SIG-M5 (cell line): ENCODE results near the gene TBC1D8.

Experiments used
- DNase-seq: peaks from one replicate; lab custom pipeline; 2025; lab: John Stamatoyannopoulos, UW

Gene TBC1D8

DNA sequence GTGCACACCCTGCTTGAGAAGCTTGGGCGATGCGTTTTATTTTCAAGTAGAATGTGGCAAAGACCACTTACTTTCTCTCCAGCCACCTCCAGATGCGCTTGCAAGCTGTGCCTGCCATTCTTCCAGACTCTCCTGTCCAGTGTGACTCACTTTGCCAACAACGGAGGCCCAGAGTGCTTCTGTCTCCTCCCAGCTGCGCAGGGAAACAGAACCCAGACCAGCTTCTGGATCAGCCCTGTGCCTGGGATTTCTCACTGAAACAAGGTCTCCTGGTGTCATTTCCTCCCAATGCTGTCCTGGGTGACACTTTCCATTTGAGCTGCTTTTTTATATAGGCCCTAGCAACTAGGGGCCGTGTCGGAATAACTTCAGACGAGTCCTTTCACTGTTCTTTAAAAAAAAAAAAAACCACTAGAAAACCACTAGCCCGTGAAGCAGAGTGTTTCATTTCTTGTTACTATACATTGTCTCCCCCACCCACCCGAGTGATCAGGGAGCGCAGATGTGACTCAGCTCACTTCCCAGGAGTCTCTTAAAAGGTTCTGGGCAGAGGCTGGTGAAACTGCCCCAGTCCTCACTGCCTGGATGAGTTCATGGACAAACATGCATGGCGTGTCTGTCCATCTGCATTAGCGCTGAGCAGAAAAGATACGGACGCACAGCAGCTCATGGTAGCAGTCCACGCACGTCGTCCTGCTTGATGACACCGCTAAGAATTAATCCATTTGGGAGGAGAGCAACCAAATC is 174.4 kb downstream of the TBC1D8 start:
- DNase-seq: no peak

DNA sequence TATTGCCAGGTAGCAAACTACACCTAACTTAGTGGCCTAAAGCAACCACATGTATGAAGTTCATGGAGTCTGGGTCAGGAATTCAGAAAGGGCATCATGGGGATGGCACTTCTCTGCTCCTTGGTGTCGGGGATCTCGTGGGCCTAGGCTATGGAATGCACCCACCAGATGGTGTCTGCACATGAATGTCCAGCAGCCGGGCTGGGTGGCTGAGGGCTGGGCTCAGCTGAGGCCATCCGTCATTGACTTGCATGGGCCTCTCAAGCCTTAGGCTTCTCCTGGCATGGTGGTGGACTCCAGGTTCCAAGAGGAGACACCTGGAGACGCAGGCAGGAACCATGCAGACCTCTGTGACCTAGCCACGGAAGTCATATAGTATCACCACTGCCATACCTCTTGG is 175.1 kb downstream of the TBC1D8 start:
- DNase-seq: no peak

DNA sequence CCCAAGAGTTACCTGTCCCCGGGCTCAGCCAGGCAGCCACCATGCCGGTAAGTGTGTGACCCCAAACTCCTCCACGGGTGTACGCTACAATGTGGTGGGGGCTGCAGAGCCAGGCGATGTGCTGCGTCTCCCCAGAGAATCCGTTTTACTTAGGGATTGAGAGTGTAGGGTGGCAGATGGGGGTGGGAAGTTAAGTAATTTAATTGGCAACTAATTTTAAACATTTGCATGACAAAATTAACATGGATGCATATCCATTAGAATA is 175.7 kb downstream of the TBC1D8 start:
- no peak for DNase-seq

DNA sequence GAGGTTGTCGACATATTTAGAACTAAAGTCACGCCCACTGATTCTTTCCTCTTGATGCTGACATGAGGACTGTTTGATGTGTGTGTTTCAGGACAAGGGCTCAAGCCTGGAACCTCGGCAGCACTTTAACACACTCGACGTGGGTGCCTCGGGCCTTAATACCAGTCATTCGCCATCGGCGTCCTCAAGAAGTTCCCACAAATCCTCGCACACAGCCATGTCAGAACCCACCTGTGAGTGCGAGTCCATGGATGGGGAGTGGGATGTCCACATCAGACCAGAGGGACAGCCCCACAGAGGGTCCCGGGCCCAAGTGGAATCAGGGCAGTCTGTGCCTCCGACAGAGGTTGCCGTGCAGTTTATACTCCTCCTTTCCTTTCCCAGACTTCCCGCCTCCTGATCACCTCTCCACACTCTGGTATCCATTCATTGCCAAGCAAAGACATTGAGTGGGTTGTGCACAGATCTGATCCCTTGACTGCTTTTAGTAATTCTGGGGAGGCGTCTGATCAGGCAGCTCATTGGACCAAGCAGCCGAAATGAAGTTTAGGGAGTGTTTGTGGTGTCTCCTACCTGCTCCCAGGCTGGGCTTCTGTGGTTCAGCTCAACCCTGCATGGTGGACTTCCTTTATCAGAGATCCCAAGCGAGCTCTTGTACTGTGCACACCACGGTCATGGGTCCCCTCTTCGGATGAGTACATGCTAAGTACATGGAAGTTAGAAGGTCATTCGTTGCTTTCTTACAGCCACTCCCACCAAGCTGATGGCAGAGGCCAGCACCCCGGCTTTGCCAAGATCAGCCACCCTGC is 176.3 kb downstream of the TBC1D8 start:
- DNase-seq: no peak

DNA sequence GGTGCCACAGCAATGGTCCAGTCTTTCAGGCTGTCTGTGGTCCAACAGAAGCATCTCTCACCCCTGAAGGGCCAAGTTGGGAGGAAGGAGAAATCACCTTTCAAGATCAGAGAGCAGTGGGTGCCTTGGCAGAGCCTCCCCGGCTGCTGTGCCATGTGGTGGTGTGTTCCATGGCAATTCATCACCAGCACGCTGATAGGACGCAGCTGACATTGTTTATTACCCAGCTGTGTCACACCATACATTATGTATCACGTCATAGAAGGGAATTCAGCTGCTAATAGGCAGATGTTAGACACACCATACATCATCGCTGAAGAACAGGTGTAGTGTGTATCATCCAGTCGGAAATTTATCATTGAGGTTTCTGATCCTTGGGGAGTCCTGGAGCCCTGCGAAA is 178.7 kb downstream of the TBC1D8 start:
- DNase-seq: no peak

DNA sequence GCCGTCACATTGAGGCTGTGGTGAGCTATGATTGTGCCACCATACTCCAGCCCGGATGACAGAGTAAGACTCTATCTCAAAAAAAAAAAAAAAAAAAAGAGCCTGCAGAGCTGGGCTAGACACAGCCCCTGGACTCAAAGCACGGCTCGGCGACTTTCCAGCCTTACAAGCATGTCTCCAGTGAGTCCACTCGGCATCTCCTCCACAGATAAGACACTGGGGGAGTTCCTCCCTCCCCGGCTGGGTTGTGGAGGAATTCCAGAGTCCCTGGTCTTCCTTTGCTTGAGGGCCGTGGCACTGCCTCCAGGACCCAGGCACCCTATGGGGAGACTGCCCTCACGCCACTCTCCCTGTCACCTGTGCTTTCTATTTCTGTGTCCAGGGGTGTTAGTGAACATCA is 180.0 kb downstream of the TBC1D8 start:
- DNase-seq: no peak

DNA sequence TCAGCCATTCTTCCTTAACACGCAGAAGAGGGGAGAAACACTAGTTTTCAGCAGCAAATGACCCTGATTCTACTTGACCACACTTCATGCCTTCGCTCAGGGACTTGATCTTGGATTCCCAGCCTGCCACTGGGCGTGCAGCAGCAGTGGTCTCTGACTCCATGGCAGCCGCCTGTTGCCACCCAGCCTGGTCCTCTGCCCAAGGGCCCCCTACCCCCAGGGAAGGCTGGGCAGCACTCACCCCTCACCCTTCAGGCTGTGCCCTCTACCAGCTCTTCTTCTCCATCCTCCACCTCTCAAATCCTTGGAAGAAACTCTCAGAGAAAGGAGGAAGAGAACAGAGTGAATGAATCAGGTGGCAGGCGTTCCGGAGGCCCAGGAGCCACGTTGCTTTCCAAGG is 181.2 kb downstream of the TBC1D8 start:
- DNase-seq: no peak

DNA sequence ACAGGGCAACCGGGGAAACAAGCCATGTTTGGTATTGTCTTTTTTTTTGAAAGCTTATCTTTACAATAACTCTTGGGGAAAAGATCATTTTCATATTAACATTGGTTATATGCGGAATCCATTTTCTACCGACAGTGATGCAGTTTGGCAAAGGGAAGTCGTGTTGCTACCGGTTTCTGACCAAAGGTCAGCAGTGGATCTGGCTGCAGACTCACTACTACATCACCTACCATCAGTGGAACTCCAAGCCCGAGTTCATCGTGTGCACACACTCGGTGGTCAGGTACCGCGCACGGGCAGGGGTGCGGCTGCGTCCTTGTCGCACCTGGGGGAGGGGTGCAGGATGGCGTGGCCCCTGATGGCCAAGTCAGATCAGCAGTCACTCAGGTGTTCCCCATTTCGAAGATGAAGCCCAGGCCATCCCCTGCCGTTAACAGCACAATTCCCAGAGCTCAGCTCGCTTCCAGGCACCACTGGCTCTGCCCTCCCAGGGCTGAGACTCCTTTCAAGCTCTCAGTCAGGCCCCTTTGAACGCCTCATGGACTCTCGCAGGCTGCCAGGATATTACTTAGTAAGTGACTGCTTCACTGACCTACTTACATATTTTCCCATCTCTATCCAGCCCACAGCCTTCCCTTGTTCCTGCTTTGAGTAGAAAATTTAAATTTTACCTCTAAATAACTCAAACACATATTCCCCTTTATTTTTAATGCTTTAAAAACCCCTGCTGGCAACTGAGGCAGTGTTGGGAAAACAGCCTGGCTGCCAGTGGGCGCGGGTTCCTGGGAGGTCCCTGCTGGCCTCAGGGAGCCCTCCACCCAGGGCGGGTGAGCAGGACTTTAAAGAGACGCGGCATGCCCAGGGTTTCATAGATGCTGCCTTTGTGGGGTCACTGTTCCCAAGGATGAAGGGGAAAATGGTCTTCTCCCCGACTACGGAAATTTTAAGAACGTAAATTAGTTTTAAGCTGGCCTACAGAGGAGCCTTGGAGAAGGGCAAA is 182.7 kb downstream of the TBC1D8 start:
- no peak for DNase-seq

DNA sequence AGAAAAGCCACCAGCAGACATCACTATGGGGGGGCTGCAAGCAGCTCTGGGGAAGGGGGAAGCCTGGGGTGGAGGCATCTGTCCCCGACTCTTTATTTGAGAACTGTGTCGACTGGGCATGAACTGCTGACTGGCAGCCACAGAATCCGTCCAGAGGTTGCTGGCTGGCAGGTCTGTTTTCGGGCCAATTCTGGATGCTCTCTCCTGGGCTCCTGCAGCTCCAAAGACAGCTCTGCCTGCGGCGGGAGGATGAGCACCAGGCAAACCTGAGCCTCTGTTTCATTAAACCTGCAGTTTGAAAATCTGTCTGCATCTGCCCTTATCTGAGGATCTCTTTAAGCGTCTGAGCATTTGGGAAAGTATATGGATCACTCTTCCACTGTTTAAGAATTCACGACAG is 183.5 kb downstream of the TBC1D8 start:
- no peak for DNase-seq

DNA sequence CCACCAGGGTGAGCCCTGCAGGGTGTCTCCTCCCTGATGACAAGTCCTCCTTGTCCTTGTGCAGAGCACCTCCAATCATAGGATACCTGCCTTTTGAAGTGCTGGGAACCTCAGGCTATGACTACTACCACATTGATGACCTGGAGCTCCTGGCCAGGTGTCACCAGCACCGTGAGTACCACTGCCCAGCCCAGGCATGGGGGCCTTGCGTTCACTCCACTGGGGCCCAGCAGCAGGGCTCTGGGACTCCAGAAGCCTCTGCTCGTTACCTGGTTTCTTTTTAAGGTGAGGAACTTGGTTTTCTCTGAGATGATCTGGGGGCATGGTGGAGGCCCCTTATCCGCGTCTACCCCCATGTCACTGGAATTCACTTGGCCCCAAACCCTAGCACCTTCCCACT is 185.6 kb downstream of the TBC1D8 start:
- DNase-seq: no peak

DNA sequence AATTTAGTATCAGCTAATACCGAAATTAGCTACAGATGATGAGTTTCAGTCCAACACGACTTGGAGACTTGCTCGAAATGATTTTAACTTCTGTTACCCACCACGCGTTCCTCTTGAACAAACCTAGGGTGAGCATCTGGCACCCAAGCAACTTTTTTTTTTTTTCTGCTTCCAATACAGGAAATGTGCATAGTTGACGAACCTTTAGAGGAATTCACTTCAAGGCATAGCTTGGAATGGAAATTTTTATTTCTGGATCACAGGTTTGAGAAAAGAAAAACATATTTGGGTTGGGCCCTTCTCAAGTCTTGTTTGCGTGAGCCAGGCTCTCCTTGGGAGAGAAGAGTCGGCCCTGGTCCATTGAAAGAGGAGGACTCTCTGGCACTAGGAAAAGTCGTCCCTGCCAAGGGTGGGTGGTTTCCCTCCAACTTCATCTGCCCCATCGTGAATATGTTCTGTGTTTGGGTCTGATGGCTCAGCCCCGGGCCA is 186.5 kb downstream of the TBC1D8 start:
- DNase-seq: no peak

DNA sequence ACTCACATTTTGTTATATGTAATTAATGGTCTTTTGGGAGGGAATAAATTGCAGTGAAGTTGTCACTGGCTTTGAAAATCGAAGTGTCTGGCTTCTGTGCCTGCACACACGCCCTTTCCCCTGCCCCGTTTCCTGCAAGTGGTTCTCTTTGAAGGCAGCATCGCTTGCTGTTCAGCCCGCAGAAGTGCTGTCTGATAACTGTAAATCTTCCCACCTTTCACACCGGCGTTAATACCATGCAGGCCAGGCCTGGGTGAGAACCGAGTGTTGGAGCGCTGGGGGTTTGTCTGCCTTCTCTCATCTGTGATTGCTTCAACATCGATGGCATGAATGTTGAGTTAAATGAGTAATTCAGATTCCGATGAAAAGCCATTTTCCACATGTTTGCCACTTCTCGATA is 187.0 kb downstream of the TBC1D8 start:
- DNase-seq: no peak

DNA sequence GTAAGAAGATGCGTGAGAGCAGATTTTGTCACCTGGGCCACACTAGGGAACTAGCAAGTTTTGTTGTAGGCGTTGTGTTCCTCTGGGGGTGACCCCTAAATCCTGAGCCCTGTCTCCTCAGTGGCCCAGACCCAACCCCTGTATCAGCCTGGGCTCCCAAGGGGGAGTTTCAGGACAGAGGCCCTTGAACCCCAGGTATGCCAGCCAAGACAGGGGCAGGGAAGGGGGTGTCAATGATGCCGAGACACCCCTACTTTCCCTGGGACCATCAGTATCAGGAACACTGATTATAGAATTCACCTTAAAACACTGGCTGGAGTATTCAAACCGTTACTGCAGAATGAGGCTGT is 188.2 kb downstream of the TBC1D8 start:
- DNase-seq: no peak

DNA sequence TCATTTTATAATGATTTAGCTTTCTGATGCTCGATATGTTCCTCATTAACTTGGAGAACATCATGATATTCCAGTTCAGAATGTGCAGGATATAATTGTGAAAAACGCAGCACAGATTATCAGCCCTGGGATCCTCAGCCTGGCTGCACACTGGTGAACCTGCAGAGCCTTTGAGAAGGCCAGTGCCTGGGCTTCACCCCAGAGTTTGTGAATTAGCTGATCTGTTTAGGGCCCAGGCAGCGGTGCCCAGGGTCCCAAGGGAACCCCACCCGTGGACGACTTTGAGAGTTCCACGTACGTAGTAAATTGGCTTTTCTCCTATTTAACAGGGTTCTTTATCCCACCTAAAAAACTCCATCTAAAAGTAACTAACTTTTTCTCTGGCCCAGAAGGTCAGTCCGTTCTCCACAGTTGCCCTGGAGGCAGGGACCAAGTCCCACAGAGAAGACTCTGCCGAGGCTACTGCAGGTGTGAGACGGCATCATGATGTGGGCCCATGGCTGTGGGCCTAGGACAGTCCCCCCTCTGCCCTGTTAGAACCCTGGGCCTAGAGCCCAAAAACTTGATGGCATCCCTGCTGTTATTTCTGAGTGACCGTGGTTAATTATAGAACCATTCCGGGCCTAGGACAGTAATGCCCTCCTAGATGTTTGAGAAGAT is 188.7 kb downstream of the TBC1D8 start:
- DNase-seq: no peak

DNA sequence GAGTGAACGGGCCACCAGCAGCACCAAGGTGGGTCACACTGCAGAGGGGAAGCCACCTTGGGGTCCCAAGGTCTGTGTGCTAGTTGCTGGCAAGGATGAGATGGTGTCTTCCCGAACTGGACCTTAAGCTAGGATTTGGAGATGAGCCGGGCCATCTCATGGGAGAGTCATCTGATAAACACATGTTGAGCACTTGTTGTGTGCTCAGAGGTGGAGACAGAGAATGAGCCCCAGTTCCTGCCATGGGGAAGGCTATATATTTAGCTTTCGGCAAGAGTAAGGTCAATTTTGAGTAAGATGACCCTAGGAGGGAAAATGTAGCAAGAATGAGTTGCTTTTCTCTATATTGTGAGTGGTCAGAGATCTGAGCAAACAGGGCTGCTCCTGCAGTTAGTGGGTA is 190.5 kb downstream of the TBC1D8 start:
- DNase-seq: no peak

DNA sequence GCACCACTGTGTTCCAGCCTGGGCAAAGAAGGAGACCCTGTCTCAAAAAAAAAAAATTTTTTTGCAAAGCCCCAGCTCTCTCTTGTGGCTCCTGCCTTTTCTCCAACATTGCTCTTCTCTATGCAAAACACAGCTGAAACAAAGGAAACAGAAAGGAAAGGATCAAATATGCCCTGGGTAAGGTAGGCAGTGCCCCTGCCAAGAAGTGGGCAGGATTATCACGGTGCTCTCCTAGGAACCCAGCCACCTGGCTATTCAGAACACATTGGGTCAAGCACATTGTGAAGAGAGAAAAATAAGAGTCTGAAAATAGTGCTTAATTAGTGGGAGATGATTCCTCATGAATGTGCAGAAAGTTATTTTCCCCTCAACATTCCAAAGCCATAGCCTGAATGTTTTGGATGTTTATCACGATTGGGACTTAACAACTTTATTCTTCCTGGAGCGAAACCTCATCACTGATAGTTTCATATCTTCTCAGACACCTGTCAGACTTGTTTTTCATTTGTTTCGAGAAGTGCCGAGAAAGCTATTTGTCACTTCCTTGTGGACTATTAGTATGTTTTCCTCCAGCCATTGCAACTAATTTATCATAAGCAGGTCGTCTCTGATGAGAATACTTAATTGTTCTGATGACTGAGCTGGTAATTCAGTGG is 191.8 kb downstream of the TBC1D8 start:
- DNase-seq: no peak

DNA sequence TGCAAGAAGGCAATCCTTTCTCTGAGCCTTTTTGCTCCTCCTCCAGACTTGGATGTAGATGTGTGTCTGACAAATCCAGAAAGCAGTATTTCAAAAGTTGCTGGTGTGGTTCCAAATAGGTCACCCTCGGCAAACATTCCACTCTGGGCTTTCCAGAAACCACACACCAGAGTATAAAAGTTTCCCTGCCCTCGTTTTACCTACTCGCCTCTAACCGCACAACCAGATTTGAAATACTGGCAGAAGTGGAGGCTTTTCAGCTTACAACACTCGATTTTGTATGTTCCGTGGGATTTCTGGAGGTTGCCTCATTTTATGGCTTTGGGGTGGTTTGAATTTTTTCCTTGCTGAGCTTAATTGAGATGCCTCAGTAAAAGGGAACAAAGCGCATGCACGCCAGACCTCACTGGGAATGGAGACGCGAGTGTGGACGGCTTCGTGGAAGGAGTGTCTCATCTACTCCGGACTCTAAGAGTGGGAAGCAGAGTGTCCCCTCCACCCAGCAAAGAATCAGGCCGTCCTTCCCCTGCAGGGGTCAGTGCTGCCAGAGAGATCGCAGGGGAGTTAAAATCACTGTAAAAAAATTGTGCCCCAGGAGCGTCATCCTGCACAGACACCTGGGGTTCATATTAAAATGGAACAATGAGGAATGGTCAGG is 193.1 kb downstream of the TBC1D8 start:
- DNase-seq: no peak
